GM06990 (cell line): Measurements from ENCODE around the gene PPM1K.

Experiments used
- DNase-seq: peaks from one replicate; pipeline ENCODE4 v3.0.0-alpha.2; 2011; ENCODE audit not compliant: insufficient read length; ENCODE audit errors: extremely low read depth
- H3K27me3 ChIP-seq: replicated peaks from 2 replicates; pipeline ENCODE4 v1.6.0; 2011; ENCODE audit warnings: low read length; ENCODE audit not compliant: control insufficient read depth, insufficient read depth
- H3K36me3 ChIP-seq: 2 replicates; pipeline ENCODE4 v1.5.1; 2011; ENCODE audit warnings: low read length; ENCODE audit not compliant: control insufficient read depth, insufficient read depth
- H3K4me3 ChIP-seq: replicated peaks from 2 replicates; pipeline ENCODE4 v1.5.1; 2011; ENCODE audit warnings: low read depth, mild to moderate bottlenecking, control low read depth, low read length
- TF ChIP-seq, protein P1 (sequence below): IDR thresholded peaks from 2 replicates; pipeline ENCODE4 v1.5.1; 2011; ENCODE audit warnings: low read length, control low read depth, mild to moderate bottlenecking, inconsistent platforms; ENCODE audit not compliant: insufficient read depth, poor library complexity, severe bottlenecking

The PPM1K gene

GRCh38 chr4:88275516-88275915 lies 8.8 kb downstream of the PPM1K start:
- peaks cover 2% of the 10 kb centered on the region for H3K36me3 ChIP-seq
- no peak for DNase-seq
- H3K4me3 ChIP-seq: no peak overlapping the region
- TF ChIP-seq, protein P1, sequence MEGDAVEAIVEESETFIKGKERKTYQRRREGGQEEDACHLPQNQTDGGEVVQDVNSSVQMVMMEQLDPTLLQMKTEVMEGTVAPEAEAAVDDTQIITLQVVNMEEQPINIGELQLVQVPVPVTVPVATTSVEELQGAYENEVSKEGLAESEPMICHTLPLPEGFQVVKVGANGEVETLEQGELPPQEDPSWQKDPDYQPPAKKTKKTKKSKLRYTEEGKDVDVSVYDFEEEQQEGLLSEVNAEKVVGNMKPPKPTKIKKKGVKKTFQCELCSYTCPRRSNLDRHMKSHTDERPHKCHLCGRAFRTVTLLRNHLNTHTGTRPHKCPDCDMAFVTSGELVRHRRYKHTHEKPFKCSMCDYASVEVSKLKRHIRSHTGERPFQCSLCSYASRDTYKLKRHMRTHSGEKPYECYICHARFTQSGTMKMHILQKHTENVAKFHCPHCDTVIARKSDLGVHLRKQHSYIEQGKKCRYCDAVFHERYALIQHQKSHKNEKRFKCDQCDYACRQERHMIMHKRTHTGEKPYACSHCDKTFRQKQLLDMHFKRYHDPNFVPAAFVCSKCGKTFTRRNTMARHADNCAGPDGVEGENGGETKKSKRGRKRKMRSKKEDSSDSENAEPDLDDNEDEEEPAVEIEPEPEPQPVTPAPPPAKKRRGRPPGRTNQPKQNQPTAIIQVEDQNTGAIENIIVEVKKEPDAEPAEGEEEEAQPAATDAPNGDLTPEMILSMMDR: no peak
- no peaks in the 10 kb centered on the region for H3K27me3 ChIP-seq

DNA sequence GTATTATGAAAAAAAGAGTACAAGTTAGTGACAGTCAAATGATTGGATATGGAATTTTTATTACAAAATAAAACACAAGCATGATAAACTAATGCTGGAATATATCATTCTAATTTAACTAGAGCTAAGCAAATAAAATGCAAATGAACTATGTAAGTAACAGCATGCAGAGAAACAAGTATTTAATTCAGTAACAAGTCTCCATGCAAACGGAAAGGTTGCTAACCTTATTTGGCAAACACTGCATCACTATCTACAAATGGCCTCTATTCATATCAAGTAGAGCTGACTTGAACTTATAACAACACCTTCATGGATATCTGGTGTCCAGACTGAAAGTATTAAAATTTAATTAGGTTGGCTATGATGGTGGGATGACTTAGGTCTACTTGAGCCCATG lies 15.4 kb downstream of the PPM1K start:
- no peak for DNase-seq
- Histone ChIP-seq H3K27me3 (no peaks in the 10 kb centered on the region), H3K36me3 (peaks cover 18% of the 10 kb centered on the region)

GRCh38 chr4:88264336-88264735 lies 20.0 kb downstream of the PPM1K start:
- peaks cover 18% of the 10 kb centered on the region for H3K36me3 ChIP-seq
- no peaks in the 10 kb centered on the region for H3K27me3 ChIP-seq
- H3K4me3 ChIP-seq: no peak overlapping the region
- DNase-seq: no peak
- TF ChIP-seq, protein P1: no peak

More for the DNA sequence above, 15.4 kb downstream of the PPM1K start:
- TF ChIP-seq, protein P1: no peak
- no peak overlapping the region for H3K4me3 ChIP-seq

DNA sequence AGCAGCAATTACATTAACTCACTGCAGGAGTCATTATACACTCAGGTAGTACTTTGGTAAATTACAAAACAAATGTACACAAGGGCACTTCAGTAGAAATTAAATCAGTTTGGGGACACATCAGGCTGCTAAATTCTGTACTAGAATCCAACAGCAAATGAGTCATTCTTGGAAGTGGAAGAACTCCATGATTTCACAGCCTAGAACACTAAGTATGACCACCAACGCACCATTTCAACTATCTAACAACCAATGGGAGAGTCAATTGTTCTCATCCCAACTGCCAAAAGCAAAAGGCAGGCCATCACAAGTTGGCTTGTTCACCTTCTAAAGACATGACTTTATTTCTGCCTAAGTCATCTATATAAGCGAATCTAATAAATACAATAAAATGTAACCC lies 26.6 kb downstream of the PPM1K start:
- peaks cover 2% of the 10 kb centered on the region for H3K36me3 ChIP-seq
- no peak overlapping the region for H3K4me3 ChIP-seq
- H3K27me3 ChIP-seq: no peaks in the 10 kb centered on the region
- DNase-seq: no peak
- TF ChIP-seq, protein P1: no peak

GRCh38 chr4:88255111-88255510 lies 29.2 kb downstream of the PPM1K start:
- TF ChIP-seq, protein P1: no peak

DNA sequence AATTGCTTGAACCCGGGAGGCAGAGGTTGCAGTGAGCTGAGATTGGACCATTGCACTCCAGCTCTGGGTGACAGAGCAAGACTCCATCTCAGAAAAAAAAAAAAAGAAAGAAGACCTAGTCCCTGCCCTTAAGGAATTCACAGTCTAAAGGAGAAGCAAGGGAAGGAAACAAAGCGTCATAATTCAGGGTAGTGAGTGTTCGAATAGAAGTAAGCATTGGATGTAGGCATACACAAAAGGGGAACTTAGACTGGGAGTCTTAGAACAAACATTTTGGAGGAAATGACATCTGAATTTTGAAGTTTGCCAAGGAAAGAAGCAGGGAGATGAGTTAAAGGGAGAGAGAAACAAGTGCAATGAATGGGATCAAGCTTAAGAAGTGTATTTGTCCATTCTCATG lies 32.4 kb downstream of the PPM1K start:
- TF ChIP-seq, protein P1: no peak
- DNase-seq: no peak
- Histone ChIP-seq H3K27me3 (no peaks in the 10 kb centered on the region), H3K4me3 (no peak overlapping the region), H3K36me3 (no peaks in the 10 kb centered on the region)

More at GRCh38 chr4:88255111-88255510, 29.2 kb downstream of the PPM1K start:
- H3K36me3 ChIP-seq: no peaks in the 10 kb centered on the region
- DNase-seq: no peak
- no peaks in the 10 kb centered on the region for H3K27me3 ChIP-seq
- H3K4me3 ChIP-seq: no peak overlapping the region
